ENCODE measurements around the gene S100A10. TPM values are rescaled to one million over a fixed set of nuclear protein-coding genes. Genes with fewer than 3 reads are reported as not detected.
A peak's percentile ranks its signal among the peaks of the same experiment; 100 is the strongest.

Gene S100A10
- total and polyA plus RNA-seq, 2 experiments from 2014 or later = 35.9 to 634 TPM

- H3K4me3 ChIP-seq = no peak overlapping the region
- H3F3A ChIP-seq (replicated peaks; ENCODE audit: low read depth) = no peaks in the 10 kb centered on the region
- no peaks in the 10 kb centered on the region for H3K36me3 Mint-ChIP-seq (ENCODE audit: low read depth)
- H3K9me2 ChIP-seq (ENCODE audit: insufficient read depth) = peaks cover 4% of the 10 kb centered on the region; the same call in 1 of the 2 replicates
- H3K27me3 ChIP-seq (ENCODE audit: insufficient read depth) = no peaks in the 10 kb centered on the region
- no peak overlapping the region for H2AFZ ChIP-seq
- peaks cover 3% of the 10 kb centered on the region; the same call in 1 of the 2 replicates for H3K4me1 ChIP-seq (ENCODE audit: insufficient read depth)
- ATAC-seq (no peak), DNase-seq (ENCODE audit: low spot score) (no peak)
- no peaks in the 10 kb centered on the region for H3K79me2 ChIP-seq (replicated peaks; ENCODE audit: insufficient read depth)
- H3K27me3 Mint-ChIP-seq (ENCODE audit: insufficient read depth, low read depth, poor library complexity) = peaks cover 1% of the 10 kb centered on the region
- H3K9me3 Mint-ChIP-seq = no peaks in the 10 kb centered on the region
- H3K27ac Mint-ChIP-seq = no peak overlapping the region
- H3K36me3 ChIP-seq (ENCODE audit: insufficient read depth) = no peaks in the 10 kb centered on the region
- H3K27ac ChIP-seq (ENCODE audit: low read depth) = no peak overlapping the region
- H3K4me2 ChIP-seq = no peak overlapping the region
- no peaks in the 10 kb centered on the region; the same call in 1 of the 2 replicates for H4K20me1 ChIP-seq (replicated peaks; ENCODE audit: insufficient read depth)
- H3K4me1 Mint-ChIP-seq = peaks cover 27% of the 10 kb centered on the region
- no peak overlapping the region for H3K4me3 Mint-ChIP-seq
- TF ChIP-seq EZH2phosphoT487 (IDR thresholded peaks at IDR 0.05; ENCODE audit: unreplicated experiment) (no peak), ZNF331 (CRISPR knock-in tag; IDR thresholded peaks at IDR 0.05; ENCODE audit: low read depth) (no peak)
Measured at GRCh38 chr1:152022474-152022873, 28.8 kb upstream of the S100A10 start.

GRCh38 chr1:152021569-152021968, 27.9 kb upstream of the S100A10 start:
- H3K4me3 Mint-ChIP-seq = no peak overlapping the region
- H3K36me3 Mint-ChIP-seq (ENCODE audit: low read depth) = no peaks in the 10 kb centered on the region
- TF ChIP-seq CTCF (conservative IDR thresholded peaks at IDR 0.05; ENCODE audit: low read depth in 2 of 2) (no peak), ZNF114 (CRISPR knock-in tag; IDR thresholded peaks at IDR 0.05) (no peak), REST (IDR thresholded peaks at IDR 0.05; ENCODE audit: unreplicated experiment) (no peak), ZNF331 (CRISPR knock-in tag; IDR thresholded peaks at IDR 0.05; ENCODE audit: low read depth) (no peak), ZNF462 (CRISPR knock-in tag; IDR thresholded peaks at IDR 0.05) (no peak), ETS1 (IDR thresholded peaks at IDR 0.05) (no peak), STAT1 (IDR thresholded peaks at IDR 0.05; ENCODE audit: unreplicated experiment) (no peak), CREB1 (CRISPR knock-in tag; IDR thresholded peaks at IDR 0.05; ENCODE audit: low read depth) (no peak)

More at GRCh38 chr1:152021569-152021968, 27.9 kb upstream of the S100A10 start:
- peaks cover 3% of the 10 kb centered on the region; the same call in 1 of the 2 replicates for H3K4me1 ChIP-seq (ENCODE audit: insufficient read depth)
- Mint-ChIP-seq H3K27ac (no peak overlapping the region), H3K9me3 (no peaks in the 10 kb centered on the region), H3K4me1 (peaks cover 28% of the 10 kb centered on the region), H3K27me3 (ENCODE audit: insufficient read depth, low read depth, poor library complexity) (no peaks in the 10 kb centered on the region)
- H3K36me3 ChIP-seq (ENCODE audit: insufficient read depth) = no peaks in the 10 kb centered on the region
- peaks cover 9% of the 10 kb centered on the region; the same call in 1 of the 2 replicates for H3K9me2 ChIP-seq (ENCODE audit: insufficient read depth)
- no peak for ATAC-seq
- H3K27me3 ChIP-seq (ENCODE audit: insufficient read depth) = no peaks in the 10 kb centered on the region
- no peaks in the 10 kb centered on the region for H3F3A ChIP-seq (replicated peaks; ENCODE audit: low read depth)
- H3K79me2 ChIP-seq (replicated peaks; ENCODE audit: insufficient read depth) = no peaks in the 10 kb centered on the region
- DNase-seq (ENCODE audit: low spot score) = no peak
- H2AFZ ChIP-seq = no peak overlapping the region
- H4K20me1 ChIP-seq (replicated peaks; ENCODE audit: insufficient read depth) = no peaks in the 10 kb centered on the region; the same call in 1 of the 2 replicates
- 0 out of 2 replicates have a peak overlapping the region, but pooled peaks have one; percentile 26 for H3K4me2 ChIP-seq
- H3K27ac ChIP-seq (ENCODE audit: low read depth) = no peak overlapping the region
- H3K4me3 ChIP-seq = no peak overlapping the region
